ENCODE data around the gene GABRR3. TPM values are rescaled to one million over a fixed set of nuclear protein-coding genes. Genes with fewer than 3 reads are reported as not detected.

GABRR3 gene
- total RNA-seq, 1 experiment from 2014 or later: not detected

DNA sequence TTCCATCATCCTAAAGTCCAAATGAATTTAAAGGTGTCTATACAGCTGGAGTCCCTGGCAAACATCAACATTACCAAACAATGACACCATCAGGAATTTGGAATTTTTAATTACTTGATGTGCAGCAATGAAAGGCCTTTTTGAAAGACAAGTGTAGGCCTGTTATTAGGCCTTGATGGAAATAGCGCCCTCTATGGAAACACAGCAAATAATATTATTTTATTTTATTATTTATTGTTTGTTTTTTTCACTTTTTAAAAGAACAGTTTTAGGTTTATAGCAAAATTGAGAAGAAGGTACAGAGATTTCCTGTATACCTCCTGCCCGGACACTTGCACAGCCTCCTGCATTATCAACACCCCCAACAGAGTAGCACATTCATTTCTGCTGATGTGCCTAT is 33.7 kb upstream of the GABRR3 start:
- H3K4me1 ChIP-seq (ENCODE audit: insufficient read depth, low read length, poor library complexity, severe bottlenecking): no peaks in the 10 kb centered on the region
- peaks cover 20% of the 10 kb centered on the region for H3K27me3 ChIP-seq (replicated peaks; ENCODE audit: insufficient read depth, low read depth, low read length, poor library complexity)
- no peak overlapping the region for H3K27ac ChIP-seq (ENCODE audit: low read depth, low read length, poor library complexity, severe bottlenecking)
- ChIA-PET POLR2A (ENCODE audit: low non-redundant PET) (no interaction called here), CTCF (no interaction called here)
- no TSS peak for BruUV-seq (replicated peaks)
- TF ChIP-seq, protein P1, sequence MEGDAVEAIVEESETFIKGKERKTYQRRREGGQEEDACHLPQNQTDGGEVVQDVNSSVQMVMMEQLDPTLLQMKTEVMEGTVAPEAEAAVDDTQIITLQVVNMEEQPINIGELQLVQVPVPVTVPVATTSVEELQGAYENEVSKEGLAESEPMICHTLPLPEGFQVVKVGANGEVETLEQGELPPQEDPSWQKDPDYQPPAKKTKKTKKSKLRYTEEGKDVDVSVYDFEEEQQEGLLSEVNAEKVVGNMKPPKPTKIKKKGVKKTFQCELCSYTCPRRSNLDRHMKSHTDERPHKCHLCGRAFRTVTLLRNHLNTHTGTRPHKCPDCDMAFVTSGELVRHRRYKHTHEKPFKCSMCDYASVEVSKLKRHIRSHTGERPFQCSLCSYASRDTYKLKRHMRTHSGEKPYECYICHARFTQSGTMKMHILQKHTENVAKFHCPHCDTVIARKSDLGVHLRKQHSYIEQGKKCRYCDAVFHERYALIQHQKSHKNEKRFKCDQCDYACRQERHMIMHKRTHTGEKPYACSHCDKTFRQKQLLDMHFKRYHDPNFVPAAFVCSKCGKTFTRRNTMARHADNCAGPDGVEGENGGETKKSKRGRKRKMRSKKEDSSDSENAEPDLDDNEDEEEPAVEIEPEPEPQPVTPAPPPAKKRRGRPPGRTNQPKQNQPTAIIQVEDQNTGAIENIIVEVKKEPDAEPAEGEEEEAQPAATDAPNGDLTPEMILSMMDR (conservative IDR thresholded peaks at IDR 0.05; ENCODE audit: low read depth, low read length): peak; percentile 47; the same call in 1 of the 2 replicates
- no peak for TF ChIP-seq EZH2 (IDR thresholded peaks at IDR 0.05; ENCODE audit: borderline replicate concordance, low read depth, low read length, poor library complexity, severe bottlenecking)
- no peak overlapping the region for H3K4me3 ChIP-seq (ENCODE audit: low read depth, low read length, poor library complexity, severe bottlenecking)
- H3K9me3 ChIP-seq (ENCODE audit: low read depth, low read length, poor library complexity, severe bottlenecking): no peaks in the 10 kb centered on the region
- intact Hi-C loops (cut with micrococcal nuclease; ENCODE audit: unreplicated experiment): no loop called here
- no peak for DNase-seq (ENCODE audit: low spot score)
- no peaks in the 10 kb centered on the region for H3K36me3 ChIP-seq (ENCODE audit: insufficient read depth, low read length, poor library complexity, severe bottlenecking)

DNA sequence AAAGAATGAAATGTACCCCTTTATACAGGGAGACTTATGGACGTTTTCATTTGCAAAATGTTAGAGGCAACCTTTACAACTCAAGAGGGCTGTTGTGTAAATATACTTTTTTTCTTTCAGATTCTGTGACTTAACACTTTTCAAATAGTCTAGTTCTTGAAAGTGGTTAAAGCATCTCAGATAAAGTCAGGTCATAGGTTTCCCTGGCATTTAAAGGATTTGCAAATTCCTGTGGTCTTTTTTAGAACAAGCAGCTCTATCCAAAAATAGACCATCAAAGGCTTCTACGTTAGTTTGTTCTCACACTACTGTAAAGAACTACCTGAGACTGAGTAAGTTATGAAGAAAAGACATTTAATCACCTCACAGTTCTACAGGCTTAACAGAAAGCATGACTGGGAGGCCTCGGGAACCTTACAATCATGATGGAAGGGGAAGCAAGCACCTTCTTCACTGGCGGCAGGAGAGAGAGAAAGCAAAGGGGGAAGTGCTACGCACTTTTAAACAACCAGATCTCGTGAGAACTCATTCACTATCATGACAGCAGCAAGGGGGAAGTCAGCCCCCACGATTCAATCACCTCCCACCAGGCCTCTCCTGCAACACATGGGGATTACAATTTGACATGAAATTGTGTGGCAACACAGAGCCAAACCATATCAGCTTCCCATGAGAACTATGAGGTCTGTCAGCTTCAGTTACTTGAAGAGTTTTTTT is 23.3 kb upstream of the GABRR3 start:
- TF ChIP-seq EZH2 (IDR thresholded peaks at IDR 0.05; ENCODE audit: borderline replicate concordance, low read depth, low read length, poor library complexity, severe bottlenecking): no peak
- TF ChIP-seq, protein P1 (conservative IDR thresholded peaks at IDR 0.05; ENCODE audit: low read depth, low read length): no peak
- intact Hi-C loops (cut with micrococcal nuclease; ENCODE audit: unreplicated experiment): no loop called here
- Histone ChIP-seq H3K36me3 (ENCODE audit: insufficient read depth, low read length, poor library complexity, severe bottlenecking) (no peaks in the 10 kb centered on the region), H3K4me1 (ENCODE audit: insufficient read depth, low read length, poor library complexity, severe bottlenecking) (no peaks in the 10 kb centered on the region), H3K27me3 (replicated peaks; ENCODE audit: insufficient read depth, low read depth, low read length, poor library complexity) (peaks cover 36% of the 10 kb centered on the region), H3K9me3 (ENCODE audit: low read depth, low read length, poor library complexity, severe bottlenecking) (no peaks in the 10 kb centered on the region), H3K27ac (ENCODE audit: low read depth, low read length, poor library complexity, severe bottlenecking) (no peak overlapping the region), H3K4me3 (ENCODE audit: low read depth, low read length, poor library complexity, severe bottlenecking) (no peak overlapping the region)
- POLR2A ChIA-PET (ENCODE audit: low non-redundant PET): no interaction called here
- DNase-seq (ENCODE audit: low spot score): no peak
- no TSS peak for BruUV-seq (replicated peaks)
- CTCF ChIA-PET: no interaction called here

DNA sequence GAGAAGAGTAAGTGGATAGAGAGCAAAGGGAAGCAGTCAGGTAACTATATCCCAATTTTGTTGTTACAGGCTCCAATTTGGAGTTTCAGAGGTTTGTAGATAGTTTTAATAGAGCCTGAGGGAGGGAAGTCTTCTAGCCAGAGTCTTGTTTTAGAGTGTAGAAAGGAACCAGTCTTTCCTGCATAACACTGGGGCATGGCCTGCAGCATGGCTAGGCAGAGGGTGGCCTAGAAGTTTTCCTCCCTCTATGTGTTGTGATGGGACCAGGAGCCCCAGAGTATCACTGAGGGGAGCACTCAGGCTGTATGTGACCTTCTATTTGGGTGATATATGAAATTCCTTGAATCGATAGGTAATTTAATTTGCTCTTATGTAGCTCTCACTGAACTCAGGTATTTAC is 22.5 kb upstream of the GABRR3 start:
- TF ChIP-seq EZH2 (IDR thresholded peaks at IDR 0.05; ENCODE audit: borderline replicate concordance, low read depth, low read length, poor library complexity, severe bottlenecking): no peak
- TF ChIP-seq, protein P1 (conservative IDR thresholded peaks at IDR 0.05; ENCODE audit: low read depth, low read length): no peak
- Histone ChIP-seq H3K4me1 (ENCODE audit: insufficient read depth, low read length, poor library complexity, severe bottlenecking) (no peaks in the 10 kb centered on the region), H3K27ac (ENCODE audit: low read depth, low read length, poor library complexity, severe bottlenecking) (no peak overlapping the region), H3K4me3 (ENCODE audit: low read depth, low read length, poor library complexity, severe bottlenecking) (no peak overlapping the region), H3K9me3 (ENCODE audit: low read depth, low read length, poor library complexity, severe bottlenecking) (no peaks in the 10 kb centered on the region), H3K27me3 (replicated peaks; ENCODE audit: insufficient read depth, low read depth, low read length, poor library complexity) (peaks cover 29% of the 10 kb centered on the region), H3K36me3 (ENCODE audit: insufficient read depth, low read length, poor library complexity, severe bottlenecking) (no peaks in the 10 kb centered on the region)
- intact Hi-C loops (cut with micrococcal nuclease; ENCODE audit: unreplicated experiment): no loop called here
- ChIA-PET CTCF (no interaction called here), POLR2A (ENCODE audit: low non-redundant PET) (no interaction called here)
- no TSS peak for BruUV-seq (replicated peaks)
- DNase-seq (ENCODE audit: low spot score): no peak
